SK-N-MC (cell line): ENCODE measurements around the gene MFAP3.

ENCODE experiments used
- EZH2 ChIP-seq: fragments of 200-600 bp; sonication (generic); IDR thresholded peaks from one replicate; pipeline ENCODE4 v1.6.1; 2017; ENCODE audit warnings: antibody characterized with exemption
- POLR2AphosphoS5 ChIP-seq: IDR thresholded peaks from 2 replicates; pipeline ENCODE4 v1.6.1; 2012; ENCODE audit warnings: mild to moderate bottlenecking, low read depth, low read length, borderline replicate concordance

DNA sequence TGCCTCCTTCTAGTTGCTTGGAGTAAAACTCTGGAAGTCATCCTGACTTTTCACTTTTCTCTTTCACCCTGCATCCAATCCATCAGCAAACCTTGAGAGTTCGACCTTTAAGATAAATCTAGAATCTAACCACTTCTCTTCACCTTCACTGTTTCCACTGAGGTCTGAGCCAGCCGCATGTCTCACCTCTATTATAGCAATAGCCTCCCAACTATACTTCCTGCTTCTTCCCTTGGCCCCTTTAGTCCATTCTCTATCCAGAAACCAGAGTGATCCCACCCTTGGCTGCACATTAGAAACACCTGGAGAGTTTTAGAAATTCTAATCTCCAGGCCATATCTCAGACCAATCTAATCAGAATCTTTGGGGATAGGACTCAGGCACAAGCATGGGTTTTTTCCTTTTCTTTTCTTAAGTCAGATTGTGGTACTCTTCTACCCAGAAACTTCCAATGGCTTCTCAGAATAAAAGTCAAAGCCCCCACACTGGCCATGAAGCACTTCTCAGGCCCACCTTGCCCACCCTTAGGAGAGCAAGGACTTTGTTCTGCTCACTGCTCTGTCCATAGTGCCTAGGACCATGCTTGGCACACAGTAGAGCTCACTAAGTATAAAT lies 33.1 kb downstream of the MFAP3 start:
- no peak for TF ChIP-seq POLR2AphosphoS5
- no peak for TF ChIP-seq EZH2
